ENCODE results near the gene TASP1. TPM values are rescaled to one million over a fixed set of nuclear protein-coding genes. Genes with fewer than 3 reads are reported as not detected.

The TASP1 gene
- total RNA-seq, 2 experiments from 2014 or later, result 10.7 to 11.3 TPM

DNA sequence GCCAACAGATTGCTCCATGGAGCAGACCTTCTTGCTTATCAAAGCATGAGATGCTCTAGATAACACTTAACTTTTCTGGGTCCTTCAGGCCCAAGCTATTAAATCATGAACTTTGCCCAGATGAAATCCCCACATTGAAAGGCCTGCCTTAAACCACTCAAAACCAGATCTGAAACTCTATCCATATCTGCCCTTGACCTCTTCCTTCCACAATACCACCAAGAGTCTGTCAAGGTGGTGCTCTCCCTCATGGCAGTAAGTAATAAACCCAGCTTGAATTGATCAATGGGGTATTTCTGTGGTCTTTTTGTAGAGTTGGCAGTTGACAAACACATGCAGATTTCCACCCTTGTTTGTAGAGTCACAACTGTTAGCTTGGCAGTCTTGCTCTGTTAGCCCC is 282.1 kb downstream of the TASP1 start:
- H3K9me3 Mint-ChIP-seq, result no peaks in the 10 kb centered on the region
- H3K4me3 ChIP-seq (ENCODE audit: low read length), result no peak overlapping the region
- H3K27me3 Mint-ChIP-seq, result no peaks in the 10 kb centered on the region
- H3K4me3 Mint-ChIP-seq, result no peak overlapping the region
- H3K27me3 ChIP-seq (ENCODE audit: control insufficient read depth in 1 of 2, insufficient read depth in 2 of 2, low read length in 2 of 2), result no peaks in the 10 kb centered on the region
- POLR2A ChIA-PET, result no interaction called here
- H3K4me1 Mint-ChIP-seq (ENCODE audit: low read depth), result no peaks in the 10 kb centered on the region
- H3K4me1 ChIP-seq (ENCODE audit: insufficient read depth, low read length), result no peaks in the 10 kb centered on the region
- DNase-seq (no peak), ATAC-seq (ENCODE audit: poor library complexity) (no peak)
- TF ChIP-seq CTCF (IDR thresholded peaks at IDR 0.05), result no peak
- H3K27ac ChIP-seq (ENCODE audit: low read depth in 1 of 2, low read length in 2 of 2), result no peak overlapping the region
- CTCF ChIA-PET, result interaction anchor here (1.1 kb wide), 1 partner anchor 236 kb away, joined by 3 read pairs; no protein-coding TSS in a partner anchor
- no peaks in the 10 kb centered on the region for H3K36me3 ChIP-seq (ENCODE audit: insufficient read depth, low read length)
- intact Hi-C loops (cut with DNase I, micrococcal nuclease), result no loop called here
- H3K27ac Mint-ChIP-seq, result no peak overlapping the region
- H3K9me3 ChIP-seq (ENCODE audit: control insufficient read depth in 1 of 2, insufficient read depth in 1 of 2, low read length in 2 of 2), result no peaks in the 10 kb centered on the region
- no peaks in the 10 kb centered on the region for H3K36me3 Mint-ChIP-seq (ENCODE audit: low read depth)

GRCh38 chr20:13355941-13356486 is 282.7 kb downstream of the TASP1 start:
- Histone ChIP-seq H3K27me3 (ENCODE audit: control insufficient read depth in 1 of 2, insufficient read depth in 2 of 2, low read length in 2 of 2) (no peaks in the 10 kb centered on the region), H3K9me3 (ENCODE audit: control insufficient read depth in 1 of 2, insufficient read depth in 1 of 2, low read length in 2 of 2) (no peaks in the 10 kb centered on the region), H3K27ac (ENCODE audit: low read depth in 1 of 2, low read length in 2 of 2) (no peak overlapping the region), H3K36me3 (ENCODE audit: insufficient read depth, low read length) (no peaks in the 10 kb centered on the region), H3K4me3 (ENCODE audit: low read length) (no peak overlapping the region), H3K4me1 (ENCODE audit: insufficient read depth, low read length) (no peaks in the 10 kb centered on the region)
- CTCF ChIA-PET, result interaction anchor here (1.1 kb wide), 1 partner anchor 236 kb away, joined by 3 read pairs; no protein-coding TSS in a partner anchor
- DNase-seq (no peak), ATAC-seq (ENCODE audit: poor library complexity) (no peak)
- H3K4me3 Mint-ChIP-seq, result no peak overlapping the region
- H3K9me3 Mint-ChIP-seq, result no peaks in the 10 kb centered on the region
- TF ChIP-seq CTCF (IDR thresholded peaks at IDR 0.05), result no peak
- H3K27ac Mint-ChIP-seq, result no peak overlapping the region
- H3K27me3 Mint-ChIP-seq, result no peaks in the 10 kb centered on the region
- no peaks in the 10 kb centered on the region for H3K4me1 Mint-ChIP-seq (ENCODE audit: low read depth)
- no peaks in the 10 kb centered on the region for H3K36me3 Mint-ChIP-seq (ENCODE audit: low read depth)
- POLR2A ChIA-PET, result no interaction called here
- intact Hi-C loops (cut with DNase I, micrococcal nuclease), result no loop called here

- no peak overlapping the region for H3K27ac Mint-ChIP-seq
- no peaks in the 10 kb centered on the region for H3K9me3 Mint-ChIP-seq
- H3K4me1 Mint-ChIP-seq (ENCODE audit: low read depth), result no peaks in the 10 kb centered on the region
- POLR2A ChIA-PET, result no interaction called here
- H3K36me3 Mint-ChIP-seq (ENCODE audit: low read depth), result no peaks in the 10 kb centered on the region
- Histone ChIP-seq H3K4me3 (ENCODE audit: low read length) (no peak overlapping the region), H3K27ac (ENCODE audit: low read depth in 1 of 2, low read length in 2 of 2) (no peak overlapping the region), H3K4me1 (ENCODE audit: insufficient read depth, low read length) (no peaks in the 10 kb centered on the region), H3K36me3 (ENCODE audit: insufficient read depth, low read length) (no peaks in the 10 kb centered on the region), H3K27me3 (ENCODE audit: control insufficient read depth in 1 of 2, insufficient read depth in 2 of 2, low read length in 2 of 2) (no peaks in the 10 kb centered on the region), H3K9me3 (ENCODE audit: control insufficient read depth in 1 of 2, insufficient read depth in 1 of 2, low read length in 2 of 2) (no peaks in the 10 kb centered on the region)
- no peak overlapping the region for H3K4me3 Mint-ChIP-seq
- intact Hi-C loops (cut with DNase I, micrococcal nuclease), result no loop called here
- DNase-seq, result no peak
- no peak for ATAC-seq (ENCODE audit: poor library complexity)
- TF ChIP-seq CTCF (IDR thresholded peaks at IDR 0.05), result no peak
- CTCF ChIA-PET, result interaction anchor here (1.1 kb wide), 1 partner anchor 235 kb away, joined by 3 read pairs; no protein-coding TSS in a partner anchor
- no peaks in the 10 kb centered on the region for H3K27me3 Mint-ChIP-seq
These were observed 283.3 kb downstream of the TASP1 start for GRCh38 chr20:13355411-13355810.
